OCI-LY7 (cell line): Measurements from ENCODE around the gene ITK.

Experiments
- EZH2phosphoT487 ChIP-seq: fragments of 200-600 bp; sonication (generic); IDR thresholded peaks from 2 replicates; pipeline ENCODE4 v1.6.1; 2018; ENCODE audit warnings: low read depth, borderline replicate concordance, mild to moderate bottlenecking, mixed run types, antibody characterized with exemption, low read length, moderate library complexity, mixed read lengths
- TF ChIP-seq, protein P1 (sequence below): fragments of 200-600 bp; sonication (generic); conservative IDR thresholded peaks from 2 replicates; pipeline ENCODE4 v1.5.1; 2014; ENCODE audit warnings: mild to moderate bottlenecking, antibody characterized with exemption, low read length, moderate library complexity, mixed read lengths

DNA sequence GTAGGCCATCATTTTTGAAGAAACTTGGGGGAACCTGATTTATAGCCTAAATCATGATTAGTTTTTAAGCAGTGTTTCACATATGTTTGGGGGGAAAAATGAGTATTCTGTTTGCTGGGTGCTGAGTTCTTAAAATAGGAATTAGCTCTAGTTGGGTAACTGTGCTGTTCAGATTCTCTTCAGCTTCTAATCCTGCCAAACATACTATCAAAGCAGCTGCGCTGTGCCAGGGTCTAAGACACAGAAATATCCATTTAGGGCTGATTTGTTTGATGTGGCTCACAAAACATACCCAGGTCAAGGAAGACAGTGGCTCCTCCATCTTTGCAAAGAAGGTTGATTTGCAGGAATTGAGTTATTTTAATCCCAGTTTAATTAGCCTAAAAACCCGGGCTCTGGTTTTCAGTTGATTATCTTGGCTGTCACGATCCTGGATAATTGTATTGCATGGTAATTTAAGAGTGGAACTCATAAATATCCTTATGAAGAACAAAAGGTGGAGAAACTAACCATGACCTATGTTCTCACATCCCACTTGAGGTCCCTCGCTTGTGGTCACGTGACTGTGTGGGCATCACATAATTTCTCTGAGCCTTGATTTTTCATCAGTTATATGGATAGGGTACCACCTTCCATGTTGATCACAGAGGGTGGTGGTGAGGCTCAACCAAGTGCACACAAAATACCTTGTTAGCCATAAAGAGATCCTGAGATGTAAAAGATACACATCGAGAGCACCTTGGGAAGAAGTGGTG is 104.0 kb downstream of the ITK start:
- TF ChIP-seq, protein P1, sequence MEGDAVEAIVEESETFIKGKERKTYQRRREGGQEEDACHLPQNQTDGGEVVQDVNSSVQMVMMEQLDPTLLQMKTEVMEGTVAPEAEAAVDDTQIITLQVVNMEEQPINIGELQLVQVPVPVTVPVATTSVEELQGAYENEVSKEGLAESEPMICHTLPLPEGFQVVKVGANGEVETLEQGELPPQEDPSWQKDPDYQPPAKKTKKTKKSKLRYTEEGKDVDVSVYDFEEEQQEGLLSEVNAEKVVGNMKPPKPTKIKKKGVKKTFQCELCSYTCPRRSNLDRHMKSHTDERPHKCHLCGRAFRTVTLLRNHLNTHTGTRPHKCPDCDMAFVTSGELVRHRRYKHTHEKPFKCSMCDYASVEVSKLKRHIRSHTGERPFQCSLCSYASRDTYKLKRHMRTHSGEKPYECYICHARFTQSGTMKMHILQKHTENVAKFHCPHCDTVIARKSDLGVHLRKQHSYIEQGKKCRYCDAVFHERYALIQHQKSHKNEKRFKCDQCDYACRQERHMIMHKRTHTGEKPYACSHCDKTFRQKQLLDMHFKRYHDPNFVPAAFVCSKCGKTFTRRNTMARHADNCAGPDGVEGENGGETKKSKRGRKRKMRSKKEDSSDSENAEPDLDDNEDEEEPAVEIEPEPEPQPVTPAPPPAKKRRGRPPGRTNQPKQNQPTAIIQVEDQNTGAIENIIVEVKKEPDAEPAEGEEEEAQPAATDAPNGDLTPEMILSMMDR: no peak
- TF ChIP-seq EZH2phosphoT487: no peak
